Neural cell (in vitro differentiated cells): ENCODE data around the gene HES3.

ENCODE experiments used
- EP300 ChIP-seq: fragments of 450-650 bp; conservative IDR thresholded peaks from 2 replicates; pipeline ENCODE4 v1.6.1; 2014; ENCODE audit warnings: antibody characterized with exemption, mild to moderate bottlenecking, moderate library complexity; ENCODE audit not compliant: poor library complexity, severe bottlenecking
- EZH2 ChIP-seq: fragments of 200-600, 300-800 bp; shearing (Covaris generic), sonication (generic); IDR thresholded peaks from 2 replicates; pipeline ENCODE4 v1.6.1; 2014; ENCODE audit warnings: antibody characterized with exemption, low read length, borderline replicate concordance, mild to moderate bottlenecking; ENCODE audit not compliant: insufficient read depth, poor library complexity, severe bottlenecking
- MXI1 ChIP-seq: fragments of 450-650 bp; conservative IDR thresholded peaks from 2 replicates; pipeline ENCODE4 v1.6.1; 2014; ENCODE audit warnings: antibody characterized with exemption, mild to moderate bottlenecking; ENCODE audit not compliant: poor library complexity, severe bottlenecking
- POLR2AphosphoS5 ChIP-seq: IDR thresholded peaks from 2 replicates; pipeline ENCODE4 v1.6.1; 2012
- RAD21 ChIP-seq: fragments of 450-650 bp; conservative IDR thresholded peaks from 2 replicates; pipeline ENCODE4 v1.6.1; 2014; ENCODE audit warnings: antibody characterized with exemption, mild to moderate bottlenecking, moderate library complexity
- SMC3 ChIP-seq: fragments of 450-650 bp; conservative IDR thresholded peaks from 2 replicates; pipeline ENCODE4 v1.6.1; 2014; ENCODE audit warnings: antibody characterized with exemption, mild to moderate bottlenecking, moderate library complexity; ENCODE audit not compliant: poor library complexity
- TAF1 ChIP-seq: IDR thresholded peaks from 2 replicates; pipeline ENCODE4 v1.6.1; 2012; ENCODE audit warnings: low read depth
- TF ChIP-seq, protein P1 (sequence below): fragments of 450-650 bp; IDR thresholded peaks from 2 replicates; pipeline ENCODE4 v1.5.1; 2014; ENCODE audit warnings: antibody characterized with exemption, mild to moderate bottlenecking, moderate library complexity; ENCODE audit not compliant: poor library complexity, severe bottlenecking
- TF ChIP-seq, protein P2 (sequence below): IDR thresholded peaks from 2 replicates; pipeline ENCODE4 v1.6.1; 2012; ENCODE audit warnings: borderline replicate concordance

DNA sequence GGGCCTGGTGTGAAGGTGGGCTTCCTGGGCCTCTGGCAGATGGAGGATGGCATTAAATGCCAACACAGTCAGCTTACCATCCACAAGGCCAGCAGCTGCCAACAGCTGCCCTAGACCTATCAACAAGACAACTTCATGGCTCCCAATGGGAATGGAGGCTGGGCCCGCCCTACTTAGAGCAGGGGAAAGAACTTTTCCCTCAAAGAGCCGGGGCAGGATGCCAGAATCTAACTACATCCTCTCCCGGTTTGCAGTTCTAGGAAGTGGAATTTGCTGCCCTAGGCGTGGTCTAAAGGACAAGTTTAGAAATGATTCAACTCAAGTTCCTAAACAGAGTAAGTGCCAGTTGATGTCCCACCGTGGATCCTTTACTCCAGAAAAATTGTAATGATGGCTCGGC, 21.3 kb upstream of the HES3 start:
- TF ChIP-seq TAF1 (no peak), SMC3 (no peak), POLR2AphosphoS5 (no peak), MXI1 (no peak), EZH2 (no peak), RAD21 (no peak), EP300 (no peak)
- TF ChIP-seq, protein P1, sequence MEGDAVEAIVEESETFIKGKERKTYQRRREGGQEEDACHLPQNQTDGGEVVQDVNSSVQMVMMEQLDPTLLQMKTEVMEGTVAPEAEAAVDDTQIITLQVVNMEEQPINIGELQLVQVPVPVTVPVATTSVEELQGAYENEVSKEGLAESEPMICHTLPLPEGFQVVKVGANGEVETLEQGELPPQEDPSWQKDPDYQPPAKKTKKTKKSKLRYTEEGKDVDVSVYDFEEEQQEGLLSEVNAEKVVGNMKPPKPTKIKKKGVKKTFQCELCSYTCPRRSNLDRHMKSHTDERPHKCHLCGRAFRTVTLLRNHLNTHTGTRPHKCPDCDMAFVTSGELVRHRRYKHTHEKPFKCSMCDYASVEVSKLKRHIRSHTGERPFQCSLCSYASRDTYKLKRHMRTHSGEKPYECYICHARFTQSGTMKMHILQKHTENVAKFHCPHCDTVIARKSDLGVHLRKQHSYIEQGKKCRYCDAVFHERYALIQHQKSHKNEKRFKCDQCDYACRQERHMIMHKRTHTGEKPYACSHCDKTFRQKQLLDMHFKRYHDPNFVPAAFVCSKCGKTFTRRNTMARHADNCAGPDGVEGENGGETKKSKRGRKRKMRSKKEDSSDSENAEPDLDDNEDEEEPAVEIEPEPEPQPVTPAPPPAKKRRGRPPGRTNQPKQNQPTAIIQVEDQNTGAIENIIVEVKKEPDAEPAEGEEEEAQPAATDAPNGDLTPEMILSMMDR: no peak
- TF ChIP-seq, protein P2, sequence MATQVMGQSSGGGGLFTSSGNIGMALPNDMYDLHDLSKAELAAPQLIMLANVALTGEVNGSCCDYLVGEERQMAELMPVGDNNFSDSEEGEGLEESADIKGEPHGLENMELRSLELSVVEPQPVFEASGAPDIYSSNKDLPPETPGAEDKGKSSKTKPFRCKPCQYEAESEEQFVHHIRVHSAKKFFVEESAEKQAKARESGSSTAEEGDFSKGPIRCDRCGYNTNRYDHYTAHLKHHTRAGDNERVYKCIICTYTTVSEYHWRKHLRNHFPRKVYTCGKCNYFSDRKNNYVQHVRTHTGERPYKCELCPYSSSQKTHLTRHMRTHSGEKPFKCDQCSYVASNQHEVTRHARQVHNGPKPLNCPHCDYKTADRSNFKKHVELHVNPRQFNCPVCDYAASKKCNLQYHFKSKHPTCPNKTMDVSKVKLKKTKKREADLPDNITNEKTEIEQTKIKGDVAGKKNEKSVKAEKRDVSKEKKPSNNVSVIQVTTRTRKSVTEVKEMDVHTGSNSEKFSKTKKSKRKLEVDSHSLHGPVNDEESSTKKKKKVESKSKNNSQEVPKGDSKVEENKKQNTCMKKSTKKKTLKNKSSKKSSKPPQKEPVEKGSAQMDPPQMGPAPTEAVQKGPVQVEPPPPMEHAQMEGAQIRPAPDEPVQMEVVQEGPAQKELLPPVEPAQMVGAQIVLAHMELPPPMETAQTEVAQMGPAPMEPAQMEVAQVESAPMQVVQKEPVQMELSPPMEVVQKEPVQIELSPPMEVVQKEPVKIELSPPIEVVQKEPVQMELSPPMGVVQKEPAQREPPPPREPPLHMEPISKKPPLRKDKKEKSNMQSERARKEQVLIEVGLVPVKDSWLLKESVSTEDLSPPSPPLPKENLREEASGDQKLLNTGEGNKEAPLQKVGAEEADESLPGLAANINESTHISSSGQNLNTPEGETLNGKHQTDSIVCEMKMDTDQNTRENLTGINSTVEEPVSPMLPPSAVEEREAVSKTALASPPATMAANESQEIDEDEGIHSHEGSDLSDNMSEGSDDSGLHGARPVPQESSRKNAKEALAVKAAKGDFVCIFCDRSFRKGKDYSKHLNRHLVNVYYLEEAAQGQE: no peak
